ENCODE results near the gene ALLC.

DNA sequence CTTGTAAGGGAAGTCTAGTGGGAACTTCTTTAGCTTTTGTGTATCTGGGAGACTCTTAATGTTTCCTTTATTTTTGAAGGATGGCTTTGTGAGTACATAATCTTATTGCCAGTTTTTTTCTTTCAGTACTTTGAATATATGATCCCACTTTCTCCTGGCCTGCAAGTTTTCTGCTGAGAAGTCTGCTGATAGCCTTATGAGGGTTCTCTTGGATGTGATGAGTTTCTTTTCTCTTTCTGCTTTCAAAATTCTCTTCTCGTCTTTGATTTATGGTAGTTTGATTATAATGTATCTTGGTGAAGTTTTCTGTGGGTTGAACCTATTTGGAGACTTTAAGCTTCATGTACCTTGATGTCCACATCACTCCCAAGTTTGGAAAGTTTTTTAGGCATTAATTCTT lies 35.0 kb upstream of the ALLC start:
- TF ChIP-seq, protein P1, sequence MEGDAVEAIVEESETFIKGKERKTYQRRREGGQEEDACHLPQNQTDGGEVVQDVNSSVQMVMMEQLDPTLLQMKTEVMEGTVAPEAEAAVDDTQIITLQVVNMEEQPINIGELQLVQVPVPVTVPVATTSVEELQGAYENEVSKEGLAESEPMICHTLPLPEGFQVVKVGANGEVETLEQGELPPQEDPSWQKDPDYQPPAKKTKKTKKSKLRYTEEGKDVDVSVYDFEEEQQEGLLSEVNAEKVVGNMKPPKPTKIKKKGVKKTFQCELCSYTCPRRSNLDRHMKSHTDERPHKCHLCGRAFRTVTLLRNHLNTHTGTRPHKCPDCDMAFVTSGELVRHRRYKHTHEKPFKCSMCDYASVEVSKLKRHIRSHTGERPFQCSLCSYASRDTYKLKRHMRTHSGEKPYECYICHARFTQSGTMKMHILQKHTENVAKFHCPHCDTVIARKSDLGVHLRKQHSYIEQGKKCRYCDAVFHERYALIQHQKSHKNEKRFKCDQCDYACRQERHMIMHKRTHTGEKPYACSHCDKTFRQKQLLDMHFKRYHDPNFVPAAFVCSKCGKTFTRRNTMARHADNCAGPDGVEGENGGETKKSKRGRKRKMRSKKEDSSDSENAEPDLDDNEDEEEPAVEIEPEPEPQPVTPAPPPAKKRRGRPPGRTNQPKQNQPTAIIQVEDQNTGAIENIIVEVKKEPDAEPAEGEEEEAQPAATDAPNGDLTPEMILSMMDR (IDR thresholded peaks at IDR 0.05) = no peak
- no peak for TF ChIP-seq POLR2A (IDR thresholded peaks at IDR 0.05)
